Neuronal stem cell (in vitro differentiated cells): ENCODE data around the gene MROH2A.

Experiments
- DNase-seq: peaks from one replicate; pipeline ENCODE4 v3.0.0-alpha.2; 2013; ENCODE audit warnings: low spot score
- H2AFZ ChIP-seq: one replicate; pipeline ENCODE4 v1.6.1; 2013; ENCODE audit warnings: mild to moderate bottlenecking, low read length, inconsistent platforms
- H2AK5ac ChIP-seq: 2 replicates; pipeline ENCODE4 v1.6.1; 2013; ENCODE audit warnings: low read depth, mild to moderate bottlenecking, inconsistent platforms, low read length, moderate library complexity, mixed read lengths
- H2BK120ac ChIP-seq: 2 replicates; pipeline ENCODE4 v1.6.1; 2013; ENCODE audit warnings: low read depth, mild to moderate bottlenecking, inconsistent platforms, low read length, moderate library complexity, mixed read lengths
- H2BK12ac ChIP-seq: one replicate; pipeline ENCODE4 v1.6.1; 2013; ENCODE audit warnings: low read length, inconsistent platforms
- H2BK15ac ChIP-seq: 2 replicates; pipeline ENCODE4 v1.6.1; 2013; ENCODE audit warnings: mild to moderate bottlenecking, low read length, inconsistent platforms, mixed read lengths
- H2BK5ac ChIP-seq: one replicate; pipeline ENCODE4 v1.6.1; 2013; ENCODE audit warnings: inconsistent platforms, mild to moderate bottlenecking, low read length, moderate library complexity
- H3K14ac ChIP-seq: one replicate; pipeline ENCODE4 v1.6.1; 2013; ENCODE audit warnings: low read length, inconsistent platforms
- H3K18ac ChIP-seq: 2 replicates; pipeline ENCODE4 v1.6.1; 2013; ENCODE audit warnings: low read length, inconsistent platforms
- H3K23ac ChIP-seq: 2 replicates; pipeline ENCODE4 v1.6.1; 2013; ENCODE audit warnings: low read depth, mild to moderate bottlenecking, mixed read lengths, low read length, inconsistent platforms; ENCODE audit not compliant: poor library complexity
- H3K27ac ChIP-seq: replicated peaks from 3 replicates; pipeline ENCODE4 v1.5.1; 2013; ENCODE audit warnings: low read length, inconsistent platforms
- H3K27me3 ChIP-seq, 3 experiments: 2 replicates each; pipeline ENCODE4 v1.6.1; 2013; ENCODE audit warnings: low read length in 3 of 3, mild to moderate bottlenecking in 2 of 3, inconsistent platforms in 1 of 3, low read depth in 1 of 3, mixed read lengths in 1 of 3, moderate library complexity in 1 of 3; ENCODE audit not compliant: control insufficient read depth in 3 of 3, insufficient read depth in 3 of 3
- H3K36me3 ChIP-seq, 2 donors: replicated peaks in 1 of 2; 2 replicates each; pipeline ENCODE4 v1.6.1; 2013; ENCODE audit warnings: low read length in 2 of 2; ENCODE audit not compliant: control insufficient read depth in 2 of 2, insufficient read depth in 2 of 2
- H3K4ac ChIP-seq: 2 replicates; pipeline ENCODE4 v1.6.1; 2013; ENCODE audit warnings: inconsistent platforms, mild to moderate bottlenecking, low read length, moderate library complexity
- H3K4me1 ChIP-seq, 2 donors: 1 replicate in 1 of 2; 2 replicates in 1 of 2; pipeline ENCODE4 v1.6.1; 2013; ENCODE audit warnings: low read length in 2 of 2, low read depth in 1 of 2; ENCODE audit not compliant: control insufficient read depth in 2 of 2, insufficient read depth in 1 of 2
- H3K4me2 ChIP-seq: one replicate; pipeline ENCODE4 v1.6.1; 2013; ENCODE audit warnings: mild to moderate bottlenecking, low read length, inconsistent platforms; ENCODE audit not compliant: insufficient read depth, poor library complexity, severe bottlenecking
- H3K4me3 ChIP-seq, 2 donors: 2 replicates each; pipeline ENCODE4 v1.5.1; 2013; ENCODE audit warnings: low read length in 2 of 2, mild to moderate bottlenecking in 2 of 2, inconsistent platforms in 1 of 2, moderate library complexity in 1 of 2
- H3K79me1 ChIP-seq: one replicate; pipeline ENCODE4 v1.6.1; 2013; ENCODE audit warnings: low read depth, mild to moderate bottlenecking, inconsistent platforms, low read length, moderate library complexity
- H3K9ac ChIP-seq: one replicate; pipeline ENCODE4 v1.6.1; 2013; ENCODE audit warnings: mild to moderate bottlenecking, low read depth, low read length, inconsistent platforms; ENCODE audit not compliant: poor library complexity
- H3K9me3 ChIP-seq, 2 donors: replicated peaks in 1 of 2; 2 replicates each; pipeline versions ENCODE3 to v1.6.1; 2013; ENCODE audit warnings: low read length in 2 of 2, mild to moderate bottlenecking in 2 of 2, inconsistent platforms in 1 of 2, low read depth in 1 of 2, mixed read lengths in 1 of 2, moderate library complexity in 1 of 2; ENCODE audit not compliant: control insufficient read depth in 2 of 2, insufficient read depth in 1 of 2
- H4K8ac ChIP-seq: one replicate; pipeline ENCODE4 v1.6.1; 2013; ENCODE audit warnings: low read depth, mild to moderate bottlenecking, inconsistent platforms, low read length, moderate library complexity
- H4K91ac ChIP-seq: one replicate; pipeline ENCODE4 v1.6.1; 2013; ENCODE audit warnings: low read length, low read depth, mild to moderate bottlenecking, inconsistent platforms; ENCODE audit not compliant: poor library complexity
- WGBS, 2 donors: extraction: QIAGEN DNeasy Blood & Tissue Kit; methylation state at CpG; one replicate each; pipeline ENCODE4 v1.1.7; 2013; ENCODE audit warnings: missing lambda C conversion rate in 2 of 2, mixed read lengths in 1 of 2; ENCODE audit not compliant: insufficient read length in 2 of 2, insufficient replicate concordance in 1 of 2; ENCODE audit errors: extremely low coverage in 2 of 2; 5-methylcytosine and 5-hydroxymethylcytosine counted together

MROH2A gene

GRCh38 chr2:233837694-233838229 is 59.6 kb downstream of the MROH2A start:
- Histone ChIP-seq H3K23ac (no peak overlapping the region), H3K79me1 (peaks cover 14% of the 10 kb centered on the region), H3K9me3 (peaks cover 0 to 3% of the 10 kb centered on the region in 2 donors), H3K27me3 (no peaks in the 10 kb centered on the region), H4K91ac (no peak overlapping the region), H3K4me2 (no peak overlapping the region), H2BK5ac (no peak overlapping the region), H3K4me1 (peaks cover 6 to 8% of the 10 kb centered on the region in 2 donors), H3K4ac (no peak overlapping the region), H2BK120ac (no peak overlapping the region), H2BK12ac (no peak overlapping the region), H3K9ac (no peak overlapping the region), H2AFZ (no peak overlapping the region), H3K4me3 (no peak overlapping the region), H3K14ac (no peak overlapping the region), H3K18ac (no peak overlapping the region), H3K36me3 (peaks cover 65 to 93% of the 10 kb centered on the region in 2 donors), H4K8ac (no peak overlapping the region), H3K27ac (no peak overlapping the region), H2BK15ac (no peak overlapping the region), H2AK5ac (no peak overlapping the region)
- no CpG with 5 or more reads among the region's 9 CpGs for WGBS, 2 donors
- DNase-seq, result no peak

DNA sequence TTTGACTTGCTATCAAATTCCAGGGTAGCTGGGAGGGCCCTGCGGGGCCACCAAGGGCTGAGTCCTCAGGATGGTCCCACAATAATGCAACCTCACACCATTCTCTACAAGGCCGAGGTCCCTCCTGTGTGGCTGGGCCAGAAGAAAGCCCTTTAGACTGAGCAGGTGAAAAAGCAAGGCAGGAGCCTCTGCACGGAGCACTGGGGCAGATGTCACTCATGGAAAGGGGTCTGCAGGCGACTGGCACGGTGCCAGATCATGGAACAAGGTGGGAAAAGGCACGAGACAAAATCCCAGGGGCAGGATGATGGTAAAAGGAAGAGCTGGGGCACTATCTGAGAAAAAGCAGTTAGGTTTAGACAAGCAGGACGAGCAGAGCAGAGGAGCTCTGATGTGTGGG is 60.1 kb downstream of the MROH2A start:
- Histone ChIP-seq H3K4ac (no peak overlapping the region), H3K4me3 (no peak overlapping the region), H3K79me1 (peaks cover 14% of the 10 kb centered on the region), H3K18ac (no peak overlapping the region), H3K27me3 (no peaks in the 10 kb centered on the region), H3K23ac (no peak overlapping the region), H2BK15ac (no peak overlapping the region), H3K4me1 (peaks cover 1 to 5% of the 10 kb centered on the region in 2 donors), H4K91ac (no peak overlapping the region), H2AK5ac (no peak overlapping the region), H3K14ac (no peak overlapping the region), H3K4me2 (no peak overlapping the region), H3K36me3 (peaks cover 69 to 96% of the 10 kb centered on the region in 2 donors), H3K9me3 (peaks cover 0 to 3% of the 10 kb centered on the region in 2 donors), H4K8ac (no peak overlapping the region), H2AFZ (no peak overlapping the region), H2BK120ac (no peak overlapping the region), H2BK5ac (no peak overlapping the region), H2BK12ac (no peak overlapping the region), H3K9ac (no peak overlapping the region), H3K27ac (no peak overlapping the region)
- DNase-seq, result no peak
- WGBS, 2 donors, result no CpG with 5 or more reads among the region's 7 CpGs

- Histone ChIP-seq H3K79me1 (peaks cover 14% of the 10 kb centered on the region), H3K36me3 (peaks cover 74 to 99% of the 10 kb centered on the region in 2 donors), H3K14ac (no peak overlapping the region), H2BK15ac (no peak overlapping the region), H3K9me3 (peaks cover 0 to 3% of the 10 kb centered on the region in 2 donors), H2BK120ac (no peak overlapping the region), H3K9ac (no peak overlapping the region), H3K27me3 (no peaks in the 10 kb centered on the region), H4K91ac (no peak overlapping the region), H4K8ac (no peak overlapping the region), H3K4me3 (peak overlapping the region in 1 of 2 donors; percentile 33), H3K4ac (no peak overlapping the region), H3K27ac (no peak overlapping the region), H2BK12ac (no peak overlapping the region), H3K18ac (no peak overlapping the region), H3K23ac (no peak overlapping the region), H2AFZ (no peak overlapping the region), H3K4me2 (no peak overlapping the region), H2BK5ac (peak overlapping the region; percentile 77), H3K4me1 (peaks cover 0 to 3% of the 10 kb centered on the region in 2 donors), H2AK5ac (no peak overlapping the region)
- WGBS, 2 donors, result no CpG with 5 or more reads among the region's 12 CpGs
- no peak for DNase-seq
Observed at GRCh38 chr2:233838726-233839446, 60.8 kb downstream of the MROH2A start.

GRCh38 chr2:233839447-233839820 is 61.3 kb downstream of the MROH2A start:
- H2AK5ac ChIP-seq, result no peak overlapping the region
- H3K18ac ChIP-seq, result no peak overlapping the region
- H3K9ac ChIP-seq, result no peak overlapping the region
- peak overlapping the region; percentile 77 for H2BK5ac ChIP-seq
- H4K8ac ChIP-seq, result no peak overlapping the region
- no peak overlapping the region for H2BK15ac ChIP-seq
- H3K36me3 ChIP-seq, result peaks cover 77 to 99% of the 10 kb centered on the region in 2 donors
- no peak overlapping the region for H2BK120ac ChIP-seq
- H3K4me3 ChIP-seq, result peak overlapping the region in 1 of 2 donors; percentile 33
- DNase-seq, result no peak
- H3K4ac ChIP-seq, result no peak overlapping the region
- no peak overlapping the region for H2BK12ac ChIP-seq
- H3K4me1 ChIP-seq, result peaks cover 0 to 3% of the 10 kb centered on the region in 2 donors
- WGBS, 2 donors, result no CpG with 5 or more reads among the region's 10 CpGs
- no peak overlapping the region for H4K91ac ChIP-seq
- peaks cover 14% of the 10 kb centered on the region for H3K79me1 ChIP-seq
- no peak overlapping the region for H3K14ac ChIP-seq
- H3K9me3 ChIP-seq, result peaks cover 0 to 3% of the 10 kb centered on the region in 2 donors
- no peak overlapping the region for H3K27ac ChIP-seq
- H3K4me2 ChIP-seq, result no peak overlapping the region
- no peak overlapping the region for H2AFZ ChIP-seq
- peak overlapping the region; percentile 34 for H3K23ac ChIP-seq
- no peaks in the 10 kb centered on the region for H3K27me3 ChIP-seq
